Neural progenitor cell (in vitro differentiated cells): ENCODE measurements around the gene SPTBN5. TPM values are rescaled to one million over a fixed set of nuclear protein-coding genes. Genes with fewer than 3 reads are reported as not detected.

Source experiments
- DNase-seq: peaks from one replicate; pipeline ENCODE4 v3.0.0-alpha.2; 2016; ENCODE audit warnings: low spot score
- H2AFZ ChIP-seq: fragments of 200-600 bp; sonication (generic); replicated peaks from 2 replicates; pipeline ENCODE4 v1.6.1; 2016; ENCODE audit warnings: antibody characterized with exemption
- H3F3A ChIP-seq: fragments of 200-600 bp; sonication (generic); 2 replicates; pipeline ENCODE4 v1.6.1; 2016; ENCODE audit warnings: antibody characterized with exemption, low read depth
- H3K27ac ChIP-seq: fragments of 200-600 bp; sonication (generic); 2 replicates; pipeline ENCODE4 v1.5.1; 2016; ENCODE audit warnings: mild to moderate bottlenecking
- H3K27me3 ChIP-seq: fragments of 200-600 bp; sonication (generic); 2 replicates; pipeline ENCODE4 v1.6.1; 2016; ENCODE audit warnings: mild to moderate bottlenecking, moderate library complexity
- H3K36me3 ChIP-seq: fragments of 200-600 bp; sonication (generic); 2 replicates; pipeline ENCODE4 v1.5.1; 2016
- H3K4me1 ChIP-seq: fragments of 200-600 bp; sonication (generic); 2 replicates; pipeline ENCODE4 v1.6.1; 2016; ENCODE audit warnings: mixed run types
- H3K4me2 ChIP-seq: fragments of 200-600 bp; sonication (generic); 2 replicates; pipeline ENCODE4 v1.6.1; 2016
- H3K4me3 ChIP-seq: fragments of 200-600 bp; sonication (generic); 2 replicates; pipeline ENCODE4 v1.5.1; 2016
- H3K79me2 ChIP-seq: fragments of 200-600 bp; sonication (generic); 2 replicates; pipeline ENCODE4 v1.6.1; 2016; ENCODE audit warnings: low read depth
- H3K9ac ChIP-seq: fragments of 200-600 bp; sonication (generic); 2 replicates; pipeline ENCODE4 v1.6.1; 2016
- H3K9me3 ChIP-seq: fragments of 200-600 bp; sonication (generic); 2 replicates; pipeline ENCODE4 v1.5.1; 2016; ENCODE audit warnings: low read depth
- H4K20me1 ChIP-seq: fragments of 200-600 bp; sonication (generic); 2 replicates; pipeline ENCODE4 v1.6.1; 2016; ENCODE audit warnings: low read depth
- H3K27ac Mint-ChIP-seq: 3 replicates; pipeline ENCODE4 v1.8.0; 2021; ENCODE audit warnings: mixed read lengths
- H3K27me3 Mint-ChIP-seq: 2 replicates; pipeline ENCODE4 v1.8.0; 2022; ENCODE audit warnings: low read depth, mild to moderate bottlenecking, inconsistent platforms, moderate library complexity, mixed read lengths; ENCODE audit not compliant: insufficient read depth
- H3K36me3 Mint-ChIP-seq: 3 replicates; pipeline ENCODE4 v1.8.0; 2021; ENCODE audit warnings: mixed read lengths
- H3K4me1 Mint-ChIP-seq: 3 replicates; pipeline ENCODE4 v1.8.0; 2021; ENCODE audit warnings: mixed read lengths
- H3K4me3 Mint-ChIP-seq: 3 replicates; pipeline ENCODE4 v1.8.0; 2021; ENCODE audit warnings: mild to moderate bottlenecking, moderate library complexity, mixed read lengths
- H3K9me3 Mint-ChIP-seq: 3 replicates; pipeline ENCODE4 v1.8.0; 2020; ENCODE audit warnings: mixed read lengths
- EZH2 ChIP-seq: fragments of 200-600 bp; sonication (generic); IDR thresholded peaks from 2 replicates; pipeline ENCODE4 v1.6.1; 2017; ENCODE audit warnings: antibody characterized with exemption, mild to moderate bottlenecking, moderate library complexity
- EZH2phosphoT487 ChIP-seq: fragments of 200-600 bp; sonication (generic); IDR thresholded peaks from 2 replicates; pipeline ENCODE4 v1.6.1; 2017; ENCODE audit warnings: antibody characterized with exemption
- total RNA-seq: library from RNA; depleted of rRNA; stranded (reverse); fragments of >200 nt; gene quantifications from 2 replicates; pipeline ENCODE4 v1.2.3, GENCODE V29; 2015; ENCODE audit warnings: low replicate concordance
- TF ChIP-seq, protein P1 (sequence below): fragments of 200-600 bp; sonication (generic); IDR thresholded peaks from 2 replicates; pipeline ENCODE4 v1.5.1; 2017; ENCODE audit warnings: antibody characterized with exemption, mild to moderate bottlenecking

Gene SPTBN5
- total RNA-seq, 1 donor from 2014 or later, result not detected

DNA sequence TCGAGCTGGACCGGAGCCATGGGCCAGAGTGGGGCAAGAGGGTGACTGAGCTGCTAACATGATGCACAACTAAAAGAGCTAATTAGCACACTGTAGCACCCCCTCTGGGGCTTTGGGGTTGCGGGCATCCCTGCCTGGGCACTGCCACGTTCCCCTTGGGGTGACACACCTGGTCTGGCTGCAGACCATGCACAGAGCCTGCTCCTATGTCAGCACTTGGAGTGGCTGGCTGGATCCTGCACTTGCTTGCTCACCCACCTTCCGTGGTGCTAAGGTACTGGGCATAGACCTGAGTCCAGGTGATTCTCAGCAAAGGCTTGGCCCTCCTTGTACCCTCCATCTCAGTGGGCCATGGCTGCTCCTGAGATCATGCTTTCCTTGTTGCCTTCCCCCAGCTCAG is 12.8 kb upstream of the SPTBN5 start:
- no peak overlapping the region for H3K4me2 ChIP-seq
- H3K4me3 ChIP-seq, result no peak overlapping the region
- no peak overlapping the region for H2AFZ ChIP-seq
- no peak overlapping the region for H3K27ac Mint-ChIP-seq
- TF ChIP-seq EZH2 (no peak), EZH2phosphoT487 (no peak)
- TF ChIP-seq, protein P1, sequence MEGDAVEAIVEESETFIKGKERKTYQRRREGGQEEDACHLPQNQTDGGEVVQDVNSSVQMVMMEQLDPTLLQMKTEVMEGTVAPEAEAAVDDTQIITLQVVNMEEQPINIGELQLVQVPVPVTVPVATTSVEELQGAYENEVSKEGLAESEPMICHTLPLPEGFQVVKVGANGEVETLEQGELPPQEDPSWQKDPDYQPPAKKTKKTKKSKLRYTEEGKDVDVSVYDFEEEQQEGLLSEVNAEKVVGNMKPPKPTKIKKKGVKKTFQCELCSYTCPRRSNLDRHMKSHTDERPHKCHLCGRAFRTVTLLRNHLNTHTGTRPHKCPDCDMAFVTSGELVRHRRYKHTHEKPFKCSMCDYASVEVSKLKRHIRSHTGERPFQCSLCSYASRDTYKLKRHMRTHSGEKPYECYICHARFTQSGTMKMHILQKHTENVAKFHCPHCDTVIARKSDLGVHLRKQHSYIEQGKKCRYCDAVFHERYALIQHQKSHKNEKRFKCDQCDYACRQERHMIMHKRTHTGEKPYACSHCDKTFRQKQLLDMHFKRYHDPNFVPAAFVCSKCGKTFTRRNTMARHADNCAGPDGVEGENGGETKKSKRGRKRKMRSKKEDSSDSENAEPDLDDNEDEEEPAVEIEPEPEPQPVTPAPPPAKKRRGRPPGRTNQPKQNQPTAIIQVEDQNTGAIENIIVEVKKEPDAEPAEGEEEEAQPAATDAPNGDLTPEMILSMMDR, result no peak
- H3K36me3 Mint-ChIP-seq, result no peaks in the 10 kb centered on the region
- no peak overlapping the region for H3K9ac ChIP-seq
- H3K4me1 ChIP-seq, result no peaks in the 10 kb centered on the region
- H3K27ac ChIP-seq, result no peak overlapping the region
- DNase-seq, result no peak
- no peaks in the 10 kb centered on the region for H3K9me3 ChIP-seq
- peaks cover 11% of the 10 kb centered on the region for H3F3A ChIP-seq
- no peaks in the 10 kb centered on the region for H3K36me3 ChIP-seq
- H3K27me3 Mint-ChIP-seq, result no peaks in the 10 kb centered on the region
- H3K4me1 Mint-ChIP-seq, result peaks cover 11% of the 10 kb centered on the region
- no peaks in the 10 kb centered on the region for H3K9me3 Mint-ChIP-seq
- peaks cover 3% of the 10 kb centered on the region for H4K20me1 ChIP-seq
- H3K4me3 Mint-ChIP-seq, result no peak overlapping the region
- no peaks in the 10 kb centered on the region for H3K27me3 ChIP-seq
- no peaks in the 10 kb centered on the region for H3K79me2 ChIP-seq

GRCh38 chr15:41905036-41905793 is 11.4 kb upstream of the SPTBN5 start:
- Mint-ChIP-seq H3K4me3 (no peak overlapping the region), H3K4me1 (peaks cover 11% of the 10 kb centered on the region), H3K27ac (peak overlapping the region; percentile 76), H3K9me3 (no peaks in the 10 kb centered on the region), H3K36me3 (no peaks in the 10 kb centered on the region), H3K27me3 (no peaks in the 10 kb centered on the region)
- Histone ChIP-seq H3K9me3 (no peaks in the 10 kb centered on the region), H3K27me3 (no peaks in the 10 kb centered on the region), H3K79me2 (no peaks in the 10 kb centered on the region), H3K9ac (no peak overlapping the region), H3K27ac (no peak overlapping the region), H3F3A (peaks cover 11% of the 10 kb centered on the region), H3K4me1 (no peaks in the 10 kb centered on the region), H3K36me3 (no peaks in the 10 kb centered on the region), H3K4me3 (no peak overlapping the region), H3K4me2 (no peak overlapping the region), H2AFZ (no peak overlapping the region), H4K20me1 (peaks cover 3% of the 10 kb centered on the region)
- DNase-seq, result no peak
- TF ChIP-seq, protein P1, result no peak
- TF ChIP-seq EZH2 (no peak), EZH2phosphoT487 (no peak)

GRCh38 chr15:41904541-41905005 is 10.7 kb upstream of the SPTBN5 start:
- Mint-ChIP-seq H3K9me3 (no peaks in the 10 kb centered on the region), H3K27ac (peak overlapping the region; percentile 87), H3K4me3 (no peak overlapping the region), H3K27me3 (no peaks in the 10 kb centered on the region), H3K36me3 (no peaks in the 10 kb centered on the region), H3K4me1 (peaks cover 11% of the 10 kb centered on the region)
- Histone ChIP-seq H3K9ac (no peak overlapping the region), H3F3A (peaks cover 11% of the 10 kb centered on the region), H3K4me3 (no peak overlapping the region), H3K9me3 (no peaks in the 10 kb centered on the region), H2AFZ (no peak overlapping the region), H3K79me2 (no peaks in the 10 kb centered on the region), H3K4me2 (no peak overlapping the region), H4K20me1 (peaks cover 3% of the 10 kb centered on the region), H3K27me3 (no peaks in the 10 kb centered on the region), H3K27ac (no peak overlapping the region), H3K36me3 (no peaks in the 10 kb centered on the region), H3K4me1 (no peaks in the 10 kb centered on the region)
- TF ChIP-seq, protein P1, result peak; percentile 91
- TF ChIP-seq EZH2, result no peak
- peak; percentile 77 for DNase-seq
